NCI-H1048 (cell line): ENCODE data around the gene CYBB.
"Not testable (repeated sequence)": the region's sequence is repeated elsewhere in the genome, so short reads cannot be mapped to it uniquely, and the experiment has no call there.

Source experiments
- DNase-seq: peaks from one replicate; lab custom pipeline; 2025; lab: John Stamatoyannopoulos, UW

CYBB gene

DNA sequence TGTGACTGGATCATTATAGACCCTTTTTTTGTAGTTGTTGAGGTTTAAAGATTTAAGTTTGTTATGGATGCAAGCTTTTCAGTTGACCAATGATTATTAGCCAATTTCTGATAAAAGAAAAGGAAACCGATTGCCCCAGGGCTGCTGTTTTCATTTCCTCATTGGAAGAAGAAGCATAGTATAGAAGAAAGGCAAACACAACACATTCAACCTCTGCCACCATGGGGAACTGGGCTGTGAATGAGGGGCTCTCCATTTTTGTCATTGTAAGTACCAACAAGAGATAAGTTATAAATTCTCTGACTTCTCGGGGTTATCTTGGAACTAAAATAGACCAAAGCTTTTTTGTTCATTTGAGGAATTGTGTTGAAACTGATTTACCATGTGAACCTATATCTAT, at the start of gene CYBB:
Gene CYBB (plus strand): TSS at position 203 of the 400 bp plus-strand sequence. CDS start 19 bp downstream, at position 222.
- no peak for DNase-seq

- DNase-seq, result no peak
Observed at GRCh38 chrX:37745354-37745753, 34.5 kb upstream of the CYBB start.

DNA sequence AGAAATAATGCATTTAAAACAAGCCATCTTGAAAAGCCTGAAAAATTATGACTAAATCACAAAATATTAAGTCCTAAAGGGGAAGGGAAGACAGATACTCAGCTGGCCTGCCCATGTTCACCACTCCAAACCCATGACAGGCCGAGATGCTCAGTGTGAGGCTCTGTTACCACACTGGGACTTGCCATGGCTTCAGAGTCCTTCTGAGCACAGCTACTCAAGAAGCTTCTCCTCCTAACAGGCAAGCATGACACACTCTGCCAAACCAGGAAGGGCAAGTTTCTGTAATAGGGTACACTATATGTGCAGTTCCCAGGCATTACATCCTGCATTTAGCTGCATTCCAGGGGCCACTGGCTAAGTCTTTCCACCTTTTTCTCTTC, 34.0 kb upstream of the CYBB start:
- DNase-seq, result no peak

- no peak for DNase-seq
Observed at GRCh38 chrX:37746218-37746941, 33.5 kb upstream of the CYBB start.

DNA sequence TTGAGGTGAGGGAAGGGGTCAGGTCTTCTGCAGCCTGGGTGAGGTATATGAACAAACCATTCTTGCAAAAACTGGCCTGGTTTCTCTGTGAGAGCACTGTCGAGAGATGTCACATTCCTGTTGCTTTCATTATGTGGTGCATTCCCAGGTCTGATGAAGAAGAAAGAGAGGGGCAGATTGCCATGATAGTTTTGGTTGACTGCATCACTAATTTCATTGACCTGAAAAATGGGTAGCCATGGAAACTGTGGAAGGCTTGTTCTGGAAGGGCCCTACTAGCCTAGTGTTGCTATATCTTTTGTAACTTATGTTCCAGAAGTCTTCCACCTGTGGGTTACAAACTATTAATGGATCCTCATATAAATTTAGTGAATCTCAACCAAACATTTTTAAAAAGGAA, 32.9 kb upstream of the CYBB start:
- no peak for DNase-seq

DNA sequence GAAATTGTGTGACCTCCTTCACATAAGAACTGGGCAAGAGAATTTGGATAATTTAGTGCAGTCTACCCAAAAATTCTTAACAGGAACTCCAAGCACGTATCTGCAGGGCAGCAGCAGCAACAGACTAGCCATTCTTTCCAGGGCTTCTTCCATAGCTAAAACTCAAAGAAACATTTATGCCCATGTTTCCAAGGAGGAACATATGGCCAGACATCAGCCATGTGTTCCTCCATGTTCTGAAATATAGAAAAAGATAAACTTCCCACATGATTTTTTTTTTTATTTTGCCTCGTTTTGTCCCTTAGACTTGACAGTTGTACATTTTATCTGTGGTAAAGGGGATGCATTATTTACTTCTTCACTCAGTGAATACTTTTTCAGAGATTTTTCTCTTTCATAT, 27.6 kb upstream of the CYBB start:
- no peak for DNase-seq

DNA sequence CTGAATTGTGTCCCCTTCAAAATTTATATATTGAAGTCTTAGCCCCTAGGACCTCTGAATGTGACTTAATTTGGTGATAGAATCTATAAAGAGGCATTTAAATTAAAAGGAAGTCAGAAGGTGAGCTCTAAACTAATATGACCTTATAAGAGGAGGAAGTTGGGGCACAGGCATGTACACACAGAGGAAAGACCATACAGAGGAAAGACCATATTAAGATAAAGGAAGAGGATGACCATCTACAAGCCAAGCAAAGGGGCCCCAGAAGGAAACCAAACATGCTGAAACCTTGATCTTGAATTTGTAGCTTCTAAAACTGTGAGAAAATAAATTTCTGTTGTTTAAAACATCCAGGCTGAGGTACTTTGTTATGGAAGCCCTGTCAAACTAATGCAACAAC, 26.9 kb upstream of the CYBB start:
- no peak for DNase-seq

- DNase-seq, result no peak
Observed at GRCh38 chrX:37753384-37753783, 26.5 kb upstream of the CYBB start.

DNA sequence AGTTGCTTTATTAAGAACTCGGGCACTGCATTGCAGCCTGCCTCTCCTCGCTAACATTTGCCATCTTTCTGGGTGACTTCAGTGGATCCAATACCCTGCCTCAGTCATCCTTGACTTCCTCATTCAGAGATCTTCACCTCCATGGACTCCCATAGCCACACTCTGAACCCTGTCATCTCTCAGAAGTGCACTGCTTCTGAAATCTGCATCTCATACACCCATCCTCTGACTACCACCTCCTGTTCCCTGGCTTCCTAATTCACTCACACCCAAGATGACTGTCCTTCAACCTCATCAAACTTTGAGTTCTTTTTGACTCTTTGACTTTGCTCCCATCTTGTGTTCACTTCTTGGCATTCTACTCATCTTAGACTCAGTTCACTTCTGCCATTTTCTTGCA, 25.3 kb upstream of the CYBB start:
- DNase-seq, result no peak

GRCh38 chrX:37755025-37755424, 24.8 kb upstream of the CYBB start:
- DNase-seq, result no peak

DNA sequence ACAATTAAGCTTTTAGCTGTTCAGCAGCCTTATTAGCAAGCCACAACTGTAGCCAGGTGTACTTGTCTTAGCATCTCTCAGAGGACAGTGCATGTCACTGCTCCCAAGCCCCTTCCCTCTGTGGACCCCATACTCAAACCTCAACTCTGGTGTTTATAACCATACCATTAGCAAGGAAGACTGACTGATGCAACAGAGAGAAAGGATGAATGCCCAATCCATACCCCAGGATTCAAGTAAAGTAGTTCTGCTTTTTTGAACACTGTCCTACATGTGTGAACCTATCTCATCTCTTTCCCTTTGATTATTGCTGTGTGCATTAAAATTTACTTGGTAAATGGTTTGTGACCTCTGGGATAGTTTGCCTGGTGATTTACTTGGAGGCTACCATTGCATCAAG, 22.8 kb upstream of the CYBB start:
- DNase-seq, result no peak

- no peak for DNase-seq
Observed at GRCh38 chrX:37759351-37759750, 20.5 kb upstream of the CYBB start.

DNA sequence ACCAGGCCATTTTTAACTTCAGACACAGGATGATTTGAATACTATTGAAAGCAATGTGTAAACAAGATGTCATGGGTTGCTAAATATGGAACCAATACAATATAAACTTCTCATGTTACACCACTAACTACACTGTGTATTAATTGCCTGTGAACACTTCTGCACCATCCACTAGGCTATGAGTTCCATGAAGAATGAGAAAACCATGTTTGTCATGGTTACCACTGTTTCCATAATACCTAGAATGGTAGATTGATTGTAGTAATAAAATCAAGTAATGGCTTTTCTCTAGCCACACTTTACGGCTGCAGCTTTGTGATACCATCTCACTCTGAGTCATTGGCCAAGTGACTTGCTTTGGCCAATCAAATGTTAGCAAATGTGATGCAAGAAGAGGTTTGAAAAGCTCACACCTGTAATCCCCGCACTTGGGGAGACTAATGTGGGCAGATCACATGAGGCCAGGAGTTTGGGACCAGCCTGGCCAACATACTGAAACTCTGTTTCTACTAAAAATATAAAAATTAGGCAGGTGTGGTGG, 19.9 kb upstream of the CYBB start:
- DNase-seq, result no peak

GRCh38 chrX:37763400-37763799, 16.5 kb upstream of the CYBB start:
- no peak for DNase-seq

- DNase-seq, result no peak
Observed at GRCh38 chrX:37765507-37765906, 14.4 kb upstream of the CYBB start.

GRCh38 chrX:37767430-37767829, 12.4 kb upstream of the CYBB start:
- no peak for DNase-seq

DNA sequence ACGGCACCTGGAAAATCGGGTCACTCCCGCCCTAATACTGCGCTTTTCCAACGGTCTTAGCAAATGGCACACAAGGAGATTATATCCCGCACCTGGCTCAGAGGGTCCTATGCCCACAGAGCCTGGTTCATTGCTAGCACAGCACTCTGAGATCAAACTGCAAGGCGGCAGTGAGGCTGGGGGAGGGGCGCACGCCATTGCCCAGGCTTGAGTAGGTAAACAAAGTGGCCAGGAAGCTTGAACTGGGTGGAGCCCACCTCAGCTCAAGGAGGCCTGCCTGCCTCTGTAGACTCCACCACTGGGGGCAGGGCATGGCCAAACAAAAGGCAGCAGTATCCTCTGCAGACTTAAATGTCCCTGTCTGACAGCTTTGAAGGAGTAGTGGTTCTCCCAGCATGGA, 11.0 kb upstream of the CYBB start:
- not testable (repeated sequence) for DNase-seq

- DNase-seq, result no peak
Observed at GRCh38 chrX:37776283-37776986, 3.4 kb upstream of the CYBB start.

DNA sequence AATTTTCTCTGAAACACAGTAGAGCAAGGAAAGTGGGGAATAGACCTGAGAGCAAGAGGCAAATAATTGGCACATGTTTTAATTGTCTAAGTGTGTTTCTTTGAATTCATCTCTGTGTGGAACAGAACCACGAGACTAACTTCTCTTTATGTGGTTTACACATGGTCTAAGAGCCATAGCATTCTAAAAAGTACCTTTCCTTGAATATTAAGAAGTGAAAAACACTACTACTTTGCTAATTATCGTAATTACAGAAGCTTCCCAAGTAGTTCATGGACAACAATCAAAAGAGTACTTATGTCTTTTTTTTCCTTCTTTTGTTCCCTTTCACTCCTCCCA, 2.9 kb upstream of the CYBB start:
- DNase-seq, result no peak

DNA sequence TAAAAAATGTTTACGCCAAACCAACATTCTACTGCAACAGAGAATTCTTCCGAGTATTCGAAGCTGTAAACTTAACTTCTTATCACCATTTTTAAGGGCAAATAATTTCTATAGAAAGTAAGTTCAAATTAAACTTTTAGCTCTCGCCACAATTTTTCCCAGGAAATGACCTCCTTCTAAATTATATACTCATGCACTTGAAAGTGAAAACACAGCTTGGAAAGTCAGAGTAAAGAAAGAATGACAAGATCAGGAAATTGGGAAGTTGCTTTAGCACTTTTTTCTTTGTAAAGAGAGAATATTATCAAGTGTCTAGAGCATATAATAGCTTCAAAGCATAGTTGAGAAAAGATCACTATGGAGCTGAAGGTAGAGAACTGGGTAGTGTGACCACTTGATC, 1.2 kb downstream of the CYBB start:
- no peak for DNase-seq

DNA sequence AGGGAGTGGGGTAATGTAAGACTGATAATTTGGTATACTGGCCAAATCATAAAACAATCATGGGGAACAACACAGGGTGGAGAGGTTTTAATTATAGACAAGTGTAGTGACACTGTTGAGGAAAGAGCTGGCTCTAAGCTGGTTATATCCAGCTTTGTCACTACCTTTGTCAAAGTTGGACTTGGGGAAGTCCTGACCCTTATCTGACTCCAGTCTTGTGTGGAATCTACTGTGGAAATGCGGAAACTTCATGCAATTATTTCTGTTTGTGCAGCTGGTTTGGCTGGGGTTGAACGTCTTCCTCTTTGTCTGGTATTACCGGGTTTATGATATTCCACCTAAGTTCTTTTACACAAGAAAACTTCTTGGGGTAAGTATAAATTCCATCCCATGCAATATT, 2.0 kb downstream of the CYBB start:
- DNase-seq, result no peak

DNA sequence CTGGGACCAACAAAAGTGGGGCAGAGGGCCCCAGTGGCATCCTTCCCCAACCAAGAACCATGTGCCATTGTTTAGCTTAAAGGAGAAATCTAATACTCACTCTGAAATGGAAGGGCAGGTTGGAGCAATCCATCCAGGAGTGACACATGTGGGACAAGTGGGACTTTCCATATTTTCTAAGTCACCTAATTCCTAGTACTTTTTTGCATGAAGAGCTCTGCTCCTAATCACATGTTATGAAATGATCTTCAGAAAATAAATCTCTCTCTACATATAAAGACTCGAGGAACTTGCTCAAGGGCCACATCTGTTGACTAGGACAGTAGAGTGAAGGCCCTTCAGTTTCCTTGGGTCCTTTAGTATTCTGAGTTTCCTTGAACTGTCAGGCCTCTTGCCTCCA, 2.5 kb downstream of the CYBB start:
- DNase-seq, result no peak

DNA sequence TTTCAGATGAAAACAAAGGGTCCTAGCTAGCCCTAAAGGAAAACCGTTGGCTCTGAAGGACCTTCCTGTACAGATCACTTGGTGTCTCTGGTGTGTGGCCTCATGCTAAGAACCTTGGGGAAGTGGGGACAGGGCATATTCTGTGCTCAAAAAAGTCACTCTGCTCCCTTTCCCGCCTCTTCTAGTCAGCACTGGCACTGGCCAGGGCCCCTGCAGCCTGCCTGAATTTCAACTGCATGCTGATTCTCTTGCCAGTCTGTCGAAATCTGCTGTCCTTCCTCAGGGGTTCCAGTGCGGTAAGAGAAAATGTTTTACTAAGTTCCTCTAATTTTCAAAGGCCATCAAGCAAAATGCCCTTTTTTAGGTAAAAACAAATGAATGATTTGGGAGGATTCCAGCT, 3.4 kb downstream of the CYBB start:
- DNase-seq, result no peak

GRCh38 chrX:37785569-37785968, 5.7 kb downstream of the CYBB start:
- no peak for DNase-seq
